Neural cell (in vitro differentiated cells): ENCODE data around the gene TCF12.

Experiments
- EP300 ChIP-seq: fragments of 450-650 bp; conservative IDR thresholded peaks from 2 replicates; pipeline ENCODE4 v1.6.1; 2014; ENCODE audit warnings: antibody characterized with exemption, mild to moderate bottlenecking, moderate library complexity; ENCODE audit not compliant: poor library complexity, severe bottlenecking
- EZH2 ChIP-seq: fragments of 200-600, 300-800 bp; shearing (Covaris generic), sonication (generic); IDR thresholded peaks from 2 replicates; pipeline ENCODE4 v1.6.1; 2014; ENCODE audit warnings: antibody characterized with exemption, low read length, borderline replicate concordance, mild to moderate bottlenecking; ENCODE audit not compliant: insufficient read depth, poor library complexity, severe bottlenecking
- MXI1 ChIP-seq: fragments of 450-650 bp; conservative IDR thresholded peaks from 2 replicates; pipeline ENCODE4 v1.6.1; 2014; ENCODE audit warnings: antibody characterized with exemption, mild to moderate bottlenecking; ENCODE audit not compliant: poor library complexity, severe bottlenecking
- POLR2AphosphoS5 ChIP-seq: IDR thresholded peaks from 2 replicates; pipeline ENCODE4 v1.6.1; 2012
- SMC3 ChIP-seq: fragments of 450-650 bp; conservative IDR thresholded peaks from 2 replicates; pipeline ENCODE4 v1.6.1; 2014; ENCODE audit warnings: antibody characterized with exemption, mild to moderate bottlenecking, moderate library complexity; ENCODE audit not compliant: poor library complexity
- TF ChIP-seq, protein P1 (sequence below): fragments of 450-650 bp; IDR thresholded peaks from 2 replicates; pipeline ENCODE4 v1.5.1; 2014; ENCODE audit warnings: antibody characterized with exemption, mild to moderate bottlenecking, moderate library complexity; ENCODE audit not compliant: poor library complexity, severe bottlenecking
- TF ChIP-seq, protein P2 (sequence below): IDR thresholded peaks from 2 replicates; pipeline ENCODE4 v1.6.1; 2012; ENCODE audit warnings: borderline replicate concordance

DNA sequence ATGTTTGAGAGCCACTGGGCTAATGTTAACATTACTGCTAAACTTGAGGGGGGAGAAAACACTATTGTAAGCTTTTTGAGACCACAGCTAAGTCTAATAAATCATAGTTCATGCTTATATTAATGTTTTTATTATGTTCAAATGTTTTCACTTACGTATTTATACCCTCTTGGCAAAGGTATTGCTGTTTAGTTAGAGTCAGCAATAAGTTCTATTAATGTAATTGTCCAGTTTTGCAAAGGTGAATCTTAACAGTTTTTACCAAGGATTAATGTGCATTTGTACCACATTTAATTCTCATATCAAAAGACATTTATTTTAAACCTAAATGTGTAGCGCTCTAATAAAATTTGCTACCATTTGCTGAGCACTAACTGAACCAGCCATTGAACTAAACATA is 251.2 kb downstream of the TCF12 start:
- TF ChIP-seq, protein P1, sequence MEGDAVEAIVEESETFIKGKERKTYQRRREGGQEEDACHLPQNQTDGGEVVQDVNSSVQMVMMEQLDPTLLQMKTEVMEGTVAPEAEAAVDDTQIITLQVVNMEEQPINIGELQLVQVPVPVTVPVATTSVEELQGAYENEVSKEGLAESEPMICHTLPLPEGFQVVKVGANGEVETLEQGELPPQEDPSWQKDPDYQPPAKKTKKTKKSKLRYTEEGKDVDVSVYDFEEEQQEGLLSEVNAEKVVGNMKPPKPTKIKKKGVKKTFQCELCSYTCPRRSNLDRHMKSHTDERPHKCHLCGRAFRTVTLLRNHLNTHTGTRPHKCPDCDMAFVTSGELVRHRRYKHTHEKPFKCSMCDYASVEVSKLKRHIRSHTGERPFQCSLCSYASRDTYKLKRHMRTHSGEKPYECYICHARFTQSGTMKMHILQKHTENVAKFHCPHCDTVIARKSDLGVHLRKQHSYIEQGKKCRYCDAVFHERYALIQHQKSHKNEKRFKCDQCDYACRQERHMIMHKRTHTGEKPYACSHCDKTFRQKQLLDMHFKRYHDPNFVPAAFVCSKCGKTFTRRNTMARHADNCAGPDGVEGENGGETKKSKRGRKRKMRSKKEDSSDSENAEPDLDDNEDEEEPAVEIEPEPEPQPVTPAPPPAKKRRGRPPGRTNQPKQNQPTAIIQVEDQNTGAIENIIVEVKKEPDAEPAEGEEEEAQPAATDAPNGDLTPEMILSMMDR = no peak
- TF ChIP-seq POLR2AphosphoS5 (no peak), EP300 (no peak), EZH2 (no peak), MXI1 (no peak), SMC3 (no peak)
- TF ChIP-seq, protein P2, sequence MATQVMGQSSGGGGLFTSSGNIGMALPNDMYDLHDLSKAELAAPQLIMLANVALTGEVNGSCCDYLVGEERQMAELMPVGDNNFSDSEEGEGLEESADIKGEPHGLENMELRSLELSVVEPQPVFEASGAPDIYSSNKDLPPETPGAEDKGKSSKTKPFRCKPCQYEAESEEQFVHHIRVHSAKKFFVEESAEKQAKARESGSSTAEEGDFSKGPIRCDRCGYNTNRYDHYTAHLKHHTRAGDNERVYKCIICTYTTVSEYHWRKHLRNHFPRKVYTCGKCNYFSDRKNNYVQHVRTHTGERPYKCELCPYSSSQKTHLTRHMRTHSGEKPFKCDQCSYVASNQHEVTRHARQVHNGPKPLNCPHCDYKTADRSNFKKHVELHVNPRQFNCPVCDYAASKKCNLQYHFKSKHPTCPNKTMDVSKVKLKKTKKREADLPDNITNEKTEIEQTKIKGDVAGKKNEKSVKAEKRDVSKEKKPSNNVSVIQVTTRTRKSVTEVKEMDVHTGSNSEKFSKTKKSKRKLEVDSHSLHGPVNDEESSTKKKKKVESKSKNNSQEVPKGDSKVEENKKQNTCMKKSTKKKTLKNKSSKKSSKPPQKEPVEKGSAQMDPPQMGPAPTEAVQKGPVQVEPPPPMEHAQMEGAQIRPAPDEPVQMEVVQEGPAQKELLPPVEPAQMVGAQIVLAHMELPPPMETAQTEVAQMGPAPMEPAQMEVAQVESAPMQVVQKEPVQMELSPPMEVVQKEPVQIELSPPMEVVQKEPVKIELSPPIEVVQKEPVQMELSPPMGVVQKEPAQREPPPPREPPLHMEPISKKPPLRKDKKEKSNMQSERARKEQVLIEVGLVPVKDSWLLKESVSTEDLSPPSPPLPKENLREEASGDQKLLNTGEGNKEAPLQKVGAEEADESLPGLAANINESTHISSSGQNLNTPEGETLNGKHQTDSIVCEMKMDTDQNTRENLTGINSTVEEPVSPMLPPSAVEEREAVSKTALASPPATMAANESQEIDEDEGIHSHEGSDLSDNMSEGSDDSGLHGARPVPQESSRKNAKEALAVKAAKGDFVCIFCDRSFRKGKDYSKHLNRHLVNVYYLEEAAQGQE = no peak
